Measurements from ENCODE around the gene VAMP2. TPM values are rescaled to one million over a fixed set of nuclear protein-coding genes. Genes with fewer than 3 reads are reported as not detected.

The VAMP2 gene
- total and polyA plus RNA-seq, 7 experiments from 2014 or later: 75.0 to 256 (median 209) TPM

- H3K4me3 ChIP-seq (ENCODE audit: low read length): peak overlapping the region; percentile 91
- DNase-seq (peak; percentile 68 to 92 (median 91)), ATAC-seq (peak; percentile 24)
- H3K27me3 ChIP-seq (ENCODE audit: control insufficient read depth in 2 of 2, insufficient read depth in 2 of 2, low read length in 2 of 2): no peaks in the 10 kb centered on the region
- H3K36me3 ChIP-seq (ENCODE audit: control insufficient read depth in 2 of 3, insufficient read depth in 3 of 3, low read length in 3 of 3): peaks cover 0 to 11% (median 0%) of the 10 kb centered on the region in 3 experiments
- Mint-ChIP-seq H3K36me3 (no peaks in the 10 kb centered on the region), H3K4me1 (peaks cover 13 to 24% (median 19%) of the 10 kb centered on the region in 7 donors), H3K9me3 (peaks cover 0 to 4% (median 0%) of the 10 kb centered on the region in 11 donors), H3K27ac (no peak overlapping the region), H3K27me3 (peaks cover 0 to 7% (median 0%) of the 10 kb centered on the region in 5 donors), H3K4me3 (no peak overlapping the region)
- CTCF ChIA-PET: interaction anchor here (0.5 to 6.8 kb wide), 18 partner anchors 11 to 198 kb away, joined by 3 to 33 read pairs (median 3); partner anchors contain the start of genes ALOXE3, AURKB and HES7
- H3K4me1 ChIP-seq (ENCODE audit: control insufficient read depth in 2 of 2, insufficient read depth in 2 of 2, low read length in 2 of 2): peaks cover 33 to 35% of the 10 kb centered on the region in 2 donors
- POLR2A ChIA-PET: interaction anchor here (0.6 to 25.9 kb wide), 23 partner anchors 13 to 182 kb away, joined by 3 to 820 read pairs (median 15); partner anchors contain the start of genes ALOXE3, AURKB, CTC1 and HES7
- peak overlapping the region; percentile 87 for H3K27ac ChIP-seq (ENCODE audit: low read depth, low read length)
- intact Hi-C loops (cut with micrococcal nuclease): loop anchor here (1.0 to 2.0 kb wide), 11 partner anchors 13 to 248 kb away; partner anchors contain the start of genes AURKB (in 1 of the 2), NDEL1 (in 1 of the 2) and RPL26 (in 1 of the 2)
- no peaks in the 10 kb centered on the region for H3K9me3 ChIP-seq (ENCODE audit: control insufficient read depth in 2 of 3, low read length in 3 of 3)
These were observed 24.9 kb upstream of the VAMP2 start for GRCh38 chr17:8187517-8188262.

DNA sequence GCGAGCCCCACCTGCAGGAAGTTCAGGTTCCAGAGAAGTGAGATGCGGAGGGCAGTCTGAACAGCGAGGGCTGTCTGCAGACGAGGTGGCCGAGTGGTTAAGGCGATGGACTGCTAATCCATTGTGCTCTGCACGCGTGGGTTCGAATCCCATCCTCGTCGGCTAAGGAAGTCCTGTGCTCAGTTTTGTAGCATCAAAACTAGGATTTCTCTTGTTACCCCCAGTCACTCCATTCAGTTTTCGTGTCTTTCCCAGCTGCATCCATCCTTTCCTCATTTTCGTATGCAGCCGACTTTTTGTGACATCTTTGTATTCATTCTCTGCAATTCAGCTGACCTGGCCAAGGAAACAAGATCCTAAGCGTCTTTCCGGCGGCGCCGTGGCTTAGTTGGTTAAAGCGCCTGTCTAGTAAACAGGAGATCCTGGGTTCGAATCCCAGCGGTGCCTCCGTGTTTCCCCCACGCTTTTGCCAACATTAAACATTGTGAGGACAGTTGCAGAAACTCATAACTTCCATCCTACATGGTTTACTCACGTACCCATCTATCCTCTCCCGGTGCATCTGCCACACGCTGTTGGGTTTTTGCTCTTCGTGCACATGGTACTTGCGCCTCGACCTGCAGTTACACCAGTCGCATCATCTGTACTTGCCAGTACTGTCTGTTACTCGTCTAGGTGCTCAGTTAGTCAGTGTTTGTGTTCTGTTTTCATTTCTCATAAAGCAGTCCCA, 24.2 kb upstream of the VAMP2 start:
- intact Hi-C loops (cut with micrococcal nuclease): loop anchor here (1.0 to 2.0 kb wide), 15 partner anchors 11 to 248 kb away; partner anchors contain the start of genes SLC25A35 (in 2 of the 2), AURKB (in 1 of the 2), NDEL1 (in 1 of the 2) and RPL26 (in 1 of the 2)
- H3K4me3 ChIP-seq (ENCODE audit: low read length): peak overlapping the region; percentile 91
- peaks cover 0 to 11% (median 0%) of the 10 kb centered on the region in 3 experiments for H3K36me3 ChIP-seq (ENCODE audit: control insufficient read depth in 2 of 3, insufficient read depth in 3 of 3, low read length in 3 of 3)
- H3K4me3 Mint-ChIP-seq: no peak overlapping the region
- peak overlapping the region; percentile 87 for H3K27ac ChIP-seq (ENCODE audit: low read depth, low read length)
- ATAC-seq (peak; percentile 60), DNase-seq (peak; percentile 73 to 94 (median 91))
- H3K27me3 ChIP-seq (ENCODE audit: control insufficient read depth in 2 of 2, insufficient read depth in 2 of 2, low read length in 2 of 2): no peaks in the 10 kb centered on the region
- H3K4me1 Mint-ChIP-seq: peaks cover 15 to 29% (median 19%) of the 10 kb centered on the region in 7 donors
- H3K9me3 ChIP-seq (ENCODE audit: control insufficient read depth in 2 of 3, low read length in 3 of 3): no peaks in the 10 kb centered on the region
- ChIA-PET POLR2A (interaction anchor here (0.6 to 25.9 kb wide), 27 partner anchors 9 to 182 kb away, joined by 3 to 820 read pairs (median 7); partner anchors contain the start of genes ALOXE3, AURKB, CTC1 and HES7), CTCF (interaction anchor here (0.5 to 6.8 kb wide), 16 partner anchors 23 to 197 kb away, joined by 3 to 33 read pairs (median 3); partner anchors contain the start of genes ALOXE3, AURKB and HES7)
- no peaks in the 10 kb centered on the region for H3K36me3 Mint-ChIP-seq
- H3K4me1 ChIP-seq (ENCODE audit: control insufficient read depth in 2 of 2, insufficient read depth in 2 of 2, low read length in 2 of 2): peaks cover 26 to 28% of the 10 kb centered on the region in 2 donors
- H3K27me3 Mint-ChIP-seq: peaks cover 0 to 12% (median 0%) of the 10 kb centered on the region in 5 donors
- H3K27ac Mint-ChIP-seq: no peak overlapping the region
- H3K9me3 Mint-ChIP-seq: peaks cover 0 to 4% (median 0%) of the 10 kb centered on the region in 11 donors

- POLR2A ChIA-PET: interaction anchor here (0.6 to 25.9 kb wide), 26 partner anchors 9 to 499 kb away, joined by 3 to 820 read pairs (median 7); partner anchors contain the start of genes ALOXE3, AURKB, CTC1 and HES7
- Histone ChIP-seq H3K27ac (ENCODE audit: low read depth, low read length) (peak overlapping the region; percentile 87), H3K36me3 (ENCODE audit: control insufficient read depth in 2 of 3, insufficient read depth in 3 of 3, low read length in 3 of 3) (peaks cover 0 to 11% (median 0%) of the 10 kb centered on the region in 3 experiments), H3K4me3 (ENCODE audit: low read length) (peak overlapping the region; percentile 91), H3K27me3 (ENCODE audit: control insufficient read depth in 2 of 2, insufficient read depth in 2 of 2, low read length in 2 of 2) (no peaks in the 10 kb centered on the region), H3K9me3 (ENCODE audit: control insufficient read depth in 2 of 3, low read length in 3 of 3) (no peaks in the 10 kb centered on the region), H3K4me1 (ENCODE audit: control insufficient read depth in 2 of 2, insufficient read depth in 2 of 2, low read length in 2 of 2) (peaks cover 21 to 22% of the 10 kb centered on the region in 2 donors)
- no peak for ATAC-seq
- Mint-ChIP-seq H3K27ac (no peak overlapping the region), H3K27me3 (peaks cover 0 to 15% (median 0%) of the 10 kb centered on the region in 5 donors), H3K9me3 (peaks cover 0 to 4% (median 0%) of the 10 kb centered on the region in 11 donors), H3K4me1 (peaks cover 17 to 30% (median 22%) of the 10 kb centered on the region in 7 donors), H3K4me3 (no peak overlapping the region), H3K36me3 (no peaks in the 10 kb centered on the region)
- no peak for DNase-seq
- intact Hi-C loops (cut with micrococcal nuclease): loop anchor here (1.0 to 2.0 kb wide), 10 partner anchors 10 to 196 kb away; partner anchors contain the start of genes SLC25A35 (in 2 of the 2), RPL26 (in 1 of the 2) and TMEM107 (in 1 of the 2)
- CTCF ChIA-PET: interaction anchor here (0.5 to 6.8 kb wide), 7 partner anchors 13 to 110 kb away, joined by 3 to 33 read pairs (median 4); partner anchors contain the start of gene ALOXE3
These were observed 23.7 kb upstream of the VAMP2 start for GRCh38 chr17:8186446-8186786.

DNA sequence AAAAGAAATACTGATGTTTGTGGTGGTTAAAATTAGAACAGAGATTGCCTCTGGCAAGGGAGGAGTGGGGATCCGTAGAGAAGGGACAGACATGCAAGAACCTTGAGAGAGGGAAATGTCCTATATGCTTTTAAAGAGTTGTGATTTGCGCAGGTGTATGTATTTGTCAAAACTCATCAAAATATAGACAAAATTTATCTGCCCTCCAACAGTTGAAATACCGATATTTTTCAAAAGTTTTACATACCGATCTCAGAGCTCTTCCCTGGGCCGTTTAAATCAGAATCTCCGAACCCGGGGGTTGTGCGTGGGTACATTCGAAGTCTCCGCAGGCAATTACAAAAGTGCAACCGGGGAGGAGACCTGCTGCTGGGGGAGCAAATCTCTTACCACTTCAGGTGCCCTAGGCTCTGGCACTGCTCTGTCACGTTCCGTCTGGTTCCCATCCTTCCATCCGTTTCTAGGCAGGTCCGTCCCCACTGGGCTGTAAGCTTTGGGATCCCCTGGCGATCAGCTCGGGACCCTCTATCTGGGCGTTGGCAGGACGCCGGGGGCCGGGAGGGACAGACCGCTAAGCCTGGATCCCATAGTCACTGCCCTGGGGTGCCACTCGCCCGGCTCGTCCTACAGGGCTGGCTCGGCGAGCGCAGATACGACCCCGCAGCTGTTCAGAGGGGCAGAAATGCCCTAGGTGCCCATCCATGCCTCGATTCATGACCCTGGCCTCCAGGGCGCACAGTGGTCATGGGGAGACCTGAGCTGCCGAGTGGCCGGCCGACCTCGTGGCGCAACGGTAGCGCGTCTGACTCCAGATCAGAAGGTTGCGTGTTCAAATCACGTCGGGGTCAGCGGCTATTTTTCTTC, 23.1 kb upstream of the VAMP2 start:
- intact Hi-C loops (cut with micrococcal nuclease): loop anchor here (1.0 to 2.0 kb wide), 10 partner anchors 10 to 197 kb away; partner anchors contain the start of genes SLC25A35 (in 2 of the 2), RPL26 (in 1 of the 2) and TMEM107 (in 1 of the 2)
- peak overlapping the region; percentile 91 for H3K4me3 ChIP-seq (ENCODE audit: low read length)
- peaks cover 0 to 11% (median 0%) of the 10 kb centered on the region in 3 experiments for H3K36me3 ChIP-seq (ENCODE audit: control insufficient read depth in 2 of 3, insufficient read depth in 3 of 3, low read length in 3 of 3)
- ATAC-seq (peak; percentile 13), DNase-seq (peak; percentile 77 to 97 (median 87))
- H3K4me1 Mint-ChIP-seq: peaks cover 16 to 30% (median 24%) of the 10 kb centered on the region in 7 donors
- peaks cover 0 to 4% (median 0%) of the 10 kb centered on the region in 11 donors for H3K9me3 Mint-ChIP-seq
- CTCF ChIA-PET: interaction anchor here (0.5 to 6.8 kb wide), 8 partner anchors 10 to 110 kb away, joined by 3 to 33 read pairs (median 4); partner anchors contain the start of gene ALOXE3
- no peaks in the 10 kb centered on the region for H3K27me3 ChIP-seq (ENCODE audit: control insufficient read depth in 2 of 2, insufficient read depth in 2 of 2, low read length in 2 of 2)
- H3K4me1 ChIP-seq (ENCODE audit: control insufficient read depth in 2 of 2, insufficient read depth in 2 of 2, low read length in 2 of 2): peaks cover 19 to 20% of the 10 kb centered on the region in 2 donors
- H3K27me3 Mint-ChIP-seq: peaks cover 0 to 20% (median 0%) of the 10 kb centered on the region in 5 donors
- POLR2A ChIA-PET: interaction anchor here (0.6 to 25.9 kb wide), 26 partner anchors 8 to 498 kb away, joined by 3 to 820 read pairs (median 7); partner anchors contain the start of genes ALOXE3, AURKB, CTC1 and HES7
- H3K4me3 Mint-ChIP-seq: no peak overlapping the region
- no peaks in the 10 kb centered on the region for H3K9me3 ChIP-seq (ENCODE audit: control insufficient read depth in 2 of 3, low read length in 3 of 3)
- H3K36me3 Mint-ChIP-seq: no peaks in the 10 kb centered on the region
- peak overlapping the region; percentile 87 for H3K27ac ChIP-seq (ENCODE audit: low read depth, low read length)
- no peak overlapping the region for H3K27ac Mint-ChIP-seq

DNA sequence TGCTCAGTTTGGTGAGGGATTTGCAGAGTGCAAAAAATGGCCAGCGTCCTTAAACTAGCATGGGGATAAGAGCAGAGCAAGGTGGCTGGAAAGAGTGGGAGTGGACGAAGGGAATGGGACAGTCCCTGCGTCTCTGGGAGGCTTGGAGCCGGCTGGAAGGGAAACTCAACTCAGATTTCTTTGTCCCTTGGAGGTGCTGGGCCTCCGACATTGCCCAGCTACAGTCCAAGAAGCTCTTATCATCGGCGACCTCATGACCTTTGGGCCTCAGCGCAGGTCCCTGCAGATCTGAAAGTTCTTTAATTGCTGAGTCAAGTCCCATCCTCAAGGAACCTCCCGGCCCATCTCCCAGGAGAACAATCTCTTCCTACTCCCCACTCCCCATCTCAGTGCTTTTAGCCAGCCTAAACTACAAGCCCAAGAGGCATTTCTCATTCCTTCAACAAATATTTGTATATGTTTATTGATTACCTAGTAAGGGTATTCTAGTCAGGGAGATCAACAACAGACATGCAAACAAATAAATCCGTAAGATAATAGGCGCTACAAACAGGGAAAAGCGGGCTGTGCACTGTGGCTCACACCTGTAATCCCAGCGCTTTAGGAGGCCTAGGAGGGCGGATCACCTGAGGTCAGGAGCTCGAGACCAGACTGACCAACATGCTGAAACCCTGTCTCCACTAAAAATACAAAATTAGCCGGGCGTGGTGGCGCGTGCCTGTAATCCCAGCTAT, 14.4 kb upstream of the VAMP2 start:
- peaks cover 26 to 39% of the 10 kb centered on the region in 2 donors for H3K4me1 ChIP-seq (ENCODE audit: control insufficient read depth in 2 of 2, insufficient read depth in 2 of 2, low read length in 2 of 2)
- DNase-seq: no peak
- no peak for ATAC-seq
- intact Hi-C loops (cut with micrococcal nuclease): loop anchor here in 1 of 2 donors (1.0 kb wide), 1 partner anchor 9 kb away; no protein-coding TSS in a partner anchor
- peak overlapping the region; percentile 87 for H3K27ac ChIP-seq (ENCODE audit: low read depth, low read length)
- ChIA-PET POLR2A (interaction anchor here (0.6 to 25.9 kb wide), 13 partner anchors 9 to 1040 kb away, joined by 3 to 820 read pairs (median 8); partner anchors contain the start of genes BORCS6, CTC1, HES7 and PER1), CTCF (interaction anchor here (1.0 to 1.4 kb wide), 2 partner anchors 16 to 104 kb away, joined by 3 read pairs; no protein-coding TSS in a partner anchor)
- H3K27me3 ChIP-seq (ENCODE audit: control insufficient read depth in 2 of 2, insufficient read depth in 2 of 2, low read length in 2 of 2): no peaks in the 10 kb centered on the region
- H3K27ac Mint-ChIP-seq: peak overlapping the region; percentile 30 to 100 (median 97)
- no peaks in the 10 kb centered on the region for H3K9me3 ChIP-seq (ENCODE audit: control insufficient read depth in 2 of 3, low read length in 3 of 3)
- peak overlapping the region; percentile 86 to 96 (median 92) for H3K4me3 Mint-ChIP-seq
- peaks cover 0 to 11% (median 0%) of the 10 kb centered on the region in 5 donors for H3K27me3 Mint-ChIP-seq
- H3K9me3 Mint-ChIP-seq: peaks cover 0 to 5% (median 0%) of the 10 kb centered on the region in 11 donors
- H3K36me3 Mint-ChIP-seq: peaks cover 0 to 1% (median 0%) of the 10 kb centered on the region in 5 donors
- H3K4me3 ChIP-seq (ENCODE audit: low read length): peak overlapping the region; percentile 78
- no peaks in the 10 kb centered on the region for H3K36me3 ChIP-seq (ENCODE audit: control insufficient read depth in 2 of 3, insufficient read depth in 3 of 3, low read length in 3 of 3)
- peaks cover 31 to 61% (median 58%) of the 10 kb centered on the region in 7 donors for H3K4me1 Mint-ChIP-seq
